Measurements from ENCODE around the gene ZNF407.

GRCh38 chr18:74637070-74637469 lies 39.4 kb downstream of the ZNF407 start:
- TF ChIP-seq ZNF274 (IDR thresholded peaks at IDR 0.05; ENCODE audit: low read depth, low read length) (no peak), YY1 (IDR thresholded peaks at IDR 0.05; ENCODE audit: insufficient read depth, insufficient read length) (no peak)

Measured in NT2/D1 (cell line).